HepG2 (cell line): ENCODE results near the gene DYNC1LI2. TPM values are rescaled to one million over a fixed set of nuclear protein-coding genes. Genes with fewer than 3 reads are reported as not detected.

ENCODE experiments used
- CBFB ChIP-seq: sonication (generic); formaldehyde crosslinking; IDR thresholded peaks from 2 replicates; pipeline ENCODE4 v1.4.0; 2020; ENCODE audit warnings: missing genetic modification reagents
- LBX2 ChIP-seq: sonication (generic); formaldehyde crosslinking; IDR thresholded peaks from 2 replicates; pipeline ENCODE4 v1.5.0; 2020; ENCODE audit warnings: missing genetic modification reagents, mild to moderate bottlenecking, borderline replicate concordance
- MED8 ChIP-seq: sonication (generic); formaldehyde crosslinking; IDR thresholded peaks from 2 replicates; pipeline ENCODE4 v1.8.1; 2023; ENCODE audit warnings: mild to moderate bottlenecking, missing genetic modification reagents; ENCODE audit not compliant: insufficient replicate concordance
- ZHX2 ChIP-seq, 2 experiments: sonication (generic) in 1 of 2; formaldehyde crosslinking in 1 of 2; IDR thresholded peaks; 2 replicates each; pipeline versions ENCODE4 v1.6.1 to v1.9.0; 2014 to 2022; ENCODE audit warnings: antibody characterized with exemption in 1 of 2, borderline replicate concordance in 1 of 2, inconsistent platforms in 1 of 2, low read depth in 1 of 2, missing genetic modification reagents in 1 of 2
- polyA plus RNA-seq, 8 experiments: library from polyadenylated mRNA; depleted of rRNA in 3 of 8; stranded (reverse) in 7 of 8; unstranded in 1 of 8; fragments of >200 nt; fragmentation: Illumina TruSeq in 4 of 8; extraction: Trizol in 4 of 8; gene quantifications; 2 replicates each; pipeline versions ENCODE4 v1.2.1 to v1.2.3, GENCODE V29; 2011 to 2016; ENCODE audit warnings: low read depth in 4 of 8, missing spikeins in 1 of 8, mixed read lengths in 1 of 8; ENCODE audit not compliant: insufficient read depth in 1 of 8
- total RNA-seq, 5 experiments: library from RNA; depleted of rRNA; stranded (reverse); fragments of >200 nt; fragmentation: Illumina TruSeq; extraction: Trizol; gene quantifications; 2 replicates each; pipeline ENCODE4 v1.2.3, GENCODE V29; 2016; ENCODE audit warnings: low read depth in 1 of 5
- TF ChIP-seq, protein P1 (sequence below): sonication (generic); formaldehyde crosslinking; IDR thresholded peaks from 2 replicates; pipeline ENCODE4 v1.4.0; 2020; ENCODE audit warnings: low read depth, missing genetic modification reagents
- TF ChIP-seq, protein P2 (sequence below): sonication (generic); formaldehyde crosslinking; IDR thresholded peaks from 2 replicates; pipeline ENCODE4 v1.5.0; 2020; ENCODE audit warnings: mild to moderate bottlenecking, missing genetic modification reagents, borderline replicate concordance
- TF ChIP-seq, protein P3 (sequence below): sonication (generic); formaldehyde crosslinking; IDR thresholded peaks from 2 replicates; pipeline ENCODE4 v1.9.0; 2021; ENCODE audit warnings: missing genetic modification reagents, borderline replicate concordance

The DYNC1LI2 gene
- total and polyA plus RNA-seq, 2 of the 13 experiments (the other 11 are each of a cell fraction or from before 2014, with no cell fraction given) = 65.5 to 135 TPM

DNA sequence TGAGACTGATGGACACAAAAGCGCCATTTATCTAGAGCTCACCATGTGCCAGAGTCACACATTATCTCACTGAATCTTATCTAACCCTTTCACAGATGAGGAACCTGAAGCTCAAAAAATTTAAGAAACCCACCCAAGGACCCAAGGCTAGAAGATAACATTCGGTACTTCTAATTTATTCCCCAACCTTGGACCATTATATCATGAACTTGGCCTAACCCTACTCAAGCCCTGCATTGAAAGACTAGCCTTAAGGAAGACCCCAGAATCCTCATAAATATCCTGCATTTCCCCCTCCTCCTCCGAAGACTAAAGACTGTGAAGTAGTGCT, 548 bp upstream of the DYNC1LI2 start (continued):
- TF ChIP-seq, protein P1, sequence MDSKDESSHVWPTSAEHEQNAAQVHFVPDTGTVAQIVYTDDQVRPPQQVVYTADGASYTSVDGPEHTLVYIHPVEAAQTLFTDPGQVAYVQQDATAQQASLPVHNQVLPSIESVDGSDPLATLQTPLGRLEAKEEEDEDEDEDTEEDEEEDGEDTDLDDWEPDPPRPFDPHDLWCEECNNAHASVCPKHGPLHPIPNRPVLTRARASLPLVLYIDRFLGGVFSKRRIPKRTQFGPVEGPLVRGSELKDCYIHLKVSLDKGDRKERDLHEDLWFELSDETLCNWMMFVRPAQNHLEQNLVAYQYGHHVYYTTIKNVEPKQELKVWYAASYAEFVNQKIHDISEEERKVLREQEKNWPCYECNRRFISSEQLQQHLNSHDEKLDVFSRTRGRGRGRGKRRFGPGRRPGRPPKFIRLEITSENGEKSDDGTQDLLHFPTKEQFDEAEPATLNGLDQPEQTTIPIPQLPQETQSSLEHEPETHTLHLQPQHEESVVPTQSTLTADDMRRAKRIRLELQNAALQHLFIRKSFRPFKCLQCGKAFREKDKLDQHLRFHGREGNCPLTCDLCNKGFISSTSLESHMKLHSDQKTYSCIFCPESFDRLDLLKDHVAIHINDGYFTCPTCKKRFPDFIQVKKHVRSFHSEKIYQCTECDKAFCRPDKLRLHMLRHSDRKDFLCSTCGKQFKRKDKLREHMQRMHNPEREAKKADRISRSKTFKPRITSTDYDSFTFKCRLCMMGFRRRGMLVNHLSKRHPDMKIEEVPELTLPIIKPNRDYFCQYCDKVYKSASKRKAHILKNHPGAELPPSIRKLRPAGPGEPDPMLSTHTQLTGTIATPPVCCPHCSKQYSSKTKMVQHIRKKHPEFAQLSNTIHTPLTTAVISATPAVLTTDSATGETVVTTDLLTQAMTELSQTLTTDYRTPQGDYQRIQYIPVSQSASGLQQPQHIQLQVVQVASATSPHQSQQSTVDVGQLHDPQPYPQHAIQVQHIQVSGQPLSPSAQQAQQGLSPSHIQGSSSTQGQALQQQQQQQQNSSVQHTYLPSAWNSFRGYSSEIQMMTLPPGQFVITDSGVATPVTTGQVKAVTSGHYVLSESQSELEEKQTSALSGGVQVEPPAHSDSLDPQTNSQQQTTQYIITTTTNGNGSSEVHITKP = no peak
- TF ChIP-seq, protein P2, sequence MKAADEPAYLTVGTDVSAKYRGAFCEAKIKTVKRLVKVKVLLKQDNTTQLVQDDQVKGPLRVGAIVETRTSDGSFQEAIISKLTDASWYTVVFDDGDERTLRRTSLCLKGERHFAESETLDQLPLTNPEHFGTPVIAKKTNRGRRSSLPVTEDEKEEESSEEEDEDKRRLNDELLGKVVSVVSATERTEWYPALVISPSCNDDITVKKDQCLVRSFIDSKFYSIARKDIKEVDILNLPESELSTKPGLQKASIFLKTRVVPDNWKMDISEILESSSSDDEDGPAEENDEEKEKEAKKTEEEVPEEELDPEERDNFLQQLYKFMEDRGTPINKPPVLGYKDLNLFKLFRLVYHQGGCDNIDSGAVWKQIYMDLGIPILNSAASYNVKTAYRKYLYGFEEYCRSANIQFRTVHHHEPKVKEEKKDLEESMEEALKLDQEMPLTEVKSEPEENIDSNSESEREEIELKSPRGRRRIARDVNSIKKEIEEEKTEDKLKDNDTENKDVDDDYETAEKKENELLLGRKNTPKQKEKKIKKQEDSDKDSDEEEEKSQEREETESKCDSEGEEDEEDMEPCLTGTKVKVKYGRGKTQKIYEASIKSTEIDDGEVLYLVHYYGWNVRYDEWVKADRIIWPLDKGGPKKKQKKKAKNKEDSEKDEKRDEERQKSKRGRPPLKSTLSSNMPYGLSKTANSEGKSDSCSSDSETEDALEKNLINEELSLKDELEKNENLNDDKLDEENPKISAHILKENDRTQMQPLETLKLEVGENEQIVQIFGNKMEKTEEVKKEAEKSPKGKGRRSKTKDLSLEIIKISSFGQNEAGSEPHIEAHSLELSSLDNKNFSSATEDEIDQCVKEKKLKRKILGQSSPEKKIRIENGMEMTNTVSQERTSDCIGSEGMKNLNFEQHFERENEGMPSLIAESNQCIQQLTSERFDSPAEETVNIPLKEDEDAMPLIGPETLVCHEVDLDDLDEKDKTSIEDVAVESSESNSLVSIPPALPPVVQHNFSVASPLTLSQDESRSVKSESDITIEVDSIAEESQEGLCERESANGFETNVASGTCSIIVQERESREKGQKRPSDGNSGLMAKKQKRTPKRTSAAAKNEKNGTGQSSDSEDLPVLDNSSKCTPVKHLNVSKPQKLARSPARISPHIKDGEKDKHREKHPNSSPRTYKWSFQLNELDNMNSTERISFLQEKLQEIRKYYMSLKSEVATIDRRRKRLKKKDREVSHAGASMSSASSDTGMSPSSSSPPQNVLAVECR (CRISPR knock-in tag) = no peak
- TF ChIP-seq, protein P3, sequence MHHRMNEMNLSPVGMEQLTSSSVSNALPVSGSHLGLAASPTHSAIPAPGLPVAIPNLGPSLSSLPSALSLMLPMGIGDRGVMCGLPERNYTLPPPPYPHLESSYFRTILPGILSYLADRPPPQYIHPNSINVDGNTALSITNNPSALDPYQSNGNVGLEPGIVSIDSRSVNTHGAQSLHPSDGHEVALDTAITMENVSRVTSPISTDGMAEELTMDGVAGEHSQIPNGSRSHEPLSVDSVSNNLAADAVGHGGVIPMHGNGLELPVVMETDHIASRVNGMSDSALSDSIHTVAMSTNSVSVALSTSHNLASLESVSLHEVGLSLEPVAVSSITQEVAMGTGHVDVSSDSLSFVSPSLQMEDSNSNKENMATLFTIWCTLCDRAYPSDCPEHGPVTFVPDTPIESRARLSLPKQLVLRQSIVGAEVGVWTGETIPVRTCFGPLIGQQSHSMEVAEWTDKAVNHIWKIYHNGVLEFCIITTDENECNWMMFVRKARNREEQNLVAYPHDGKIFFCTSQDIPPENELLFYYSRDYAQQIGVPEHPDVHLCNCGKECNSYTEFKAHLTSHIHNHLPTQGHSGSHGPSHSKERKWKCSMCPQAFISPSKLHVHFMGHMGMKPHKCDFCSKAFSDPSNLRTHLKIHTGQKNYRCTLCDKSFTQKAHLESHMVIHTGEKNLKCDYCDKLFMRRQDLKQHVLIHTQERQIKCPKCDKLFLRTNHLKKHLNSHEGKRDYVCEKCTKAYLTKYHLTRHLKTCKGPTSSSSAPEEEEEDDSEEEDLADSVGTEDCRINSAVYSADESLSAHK (CRISPR knock-in tag) = no peak
- TF ChIP-seq ZHX2 (IDR thresholded peaks at IDR 0.05; ENCODE audit: low read depth) (no peak), ZHX2 (CRISPR knock-in tag; IDR thresholded peaks at IDR 0.05; ENCODE audit: borderline replicate concordance) (no peak), CBFB (CRISPR knock-in tag) (0 out of 2 replicates have a peak, but pooled peaks have one; percentile 5), MED8 (CRISPR knock-in tag) (no peak), LBX2 (CRISPR knock-in tag) (no peak)
